ENCODE measurements around the gene PEX11B. TPM values are rescaled to one million over a fixed set of nuclear protein-coding genes. Genes with fewer than 3 reads are reported as not detected.

Gene PEX11B
- total RNA-seq, 1 donor from 2014 or later = 27.1 TPM

- no peak for DNase-seq (ENCODE audit: low read depth)
These were observed 40.5 kb downstream of the PEX11B start for GRCh38 chr1:145877923-145878486.

GRCh38 chr1:145874646-145875045 lies 43.9 kb downstream of the PEX11B start:
- DNase-seq (ENCODE audit: low read depth) = no peak

- peak; percentile 73 for DNase-seq (ENCODE audit: low read depth)
These were observed 46.3 kb downstream of the PEX11B start for GRCh38 chr1:145871994-145872924.

- no peak for DNase-seq (ENCODE audit: low read depth)
These were observed 50.3 kb downstream of the PEX11B start for GRCh38 chr1:145868232-145868631.

GRCh38 chr1:145863282-145864018 lies 55.1 kb downstream of the PEX11B start:
- DNase-seq (ENCODE audit: low read depth) = no peak

Other genes starting within 250 kb of the PEX11B start
- 55.0 and 90.7 TPM in 2 replicates for gene PDZK1, start 211.3 kb downstream of the PEX11B start, total RNA-seq
- gene CD160, start 199.2 kb downstream of the PEX11B start, total RNA-seq = not detected in 2 replicates
- 22.7 and 30.4 TPM in 2 replicates for gene RNF115, start 94.6 kb downstream of the PEX11B start, total RNA-seq
- gene POLR3C, start 94.5 kb downstream of the PEX11B start, total RNA-seq = 26.8 and 27.2 TPM in 2 replicates
- 10.7 and 13.6 TPM in 2 replicates for gene NUDT17, start 73.1 kb downstream of the PEX11B start, total RNA-seq
- gene PIAS3, start 59.6 kb downstream of the PEX11B start, total RNA-seq = 27.9 and 28.1 TPM in 2 replicates
- gene ANKRD35, start 32.9 kb downstream of the PEX11B start, total RNA-seq = 0.13 and 0.31 TPM in 2 replicates
- gene ITGA10, start 8.7 kb downstream of the PEX11B start, total RNA-seq = 30.2 and 41.5 TPM in 2 replicates
- 191 and 218 TPM in 2 replicates for gene RBM8A, start 8.8 kb upstream of the PEX11B start, total RNA-seq
- 24.4 and 24.7 TPM in 2 replicates for gene LIX1L, start 39.3 kb upstream of the PEX11B start, total RNA-seq
- gene ANKRD34A, start 45.9 kb upstream of the PEX11B start, total RNA-seq = 1.6 and 2.5 TPM in 2 replicates
- gene POLR3GL, start 46.0 kb upstream of the PEX11B start, total RNA-seq = 36.0 and 37.3 TPM in 2 replicates
- 260 and 398 TPM in 2 replicates for gene TXNIP, start 77.9 kb upstream of the PEX11B start, total RNA-seq
- 184 and 334 TPM in 2 replicates for gene HJV, start 103.0 kb upstream of the PEX11B start, total RNA-seq
- 1.0 and 1.1 TPM in 2 replicates for gene NBPF10, start 226.1 kb upstream of the PEX11B start, total RNA-seq

Data from myocyte (in vitro differentiated cells).